ENCODE results near the gene TRPC4.

DNA sequence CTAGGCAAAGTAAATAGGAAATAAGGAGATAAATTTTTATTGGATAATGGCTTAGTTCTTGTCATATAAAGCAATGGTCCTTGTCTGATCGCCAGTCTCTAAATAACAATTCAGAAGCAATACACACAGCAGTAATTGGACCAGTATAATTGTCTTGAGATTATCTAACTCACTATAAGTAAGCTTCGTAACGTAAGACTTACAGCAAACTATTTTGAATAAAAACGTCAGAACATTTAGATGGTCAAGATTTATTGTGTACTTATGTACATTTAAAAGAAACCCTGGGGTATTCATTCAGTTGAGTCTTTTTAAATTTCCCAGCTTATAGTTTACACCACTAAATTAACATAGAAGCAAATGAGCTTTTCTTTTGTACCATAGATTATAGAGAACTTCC is 20.2 kb upstream of the TRPC4 start:
- TF ChIP-seq, protein P1, sequence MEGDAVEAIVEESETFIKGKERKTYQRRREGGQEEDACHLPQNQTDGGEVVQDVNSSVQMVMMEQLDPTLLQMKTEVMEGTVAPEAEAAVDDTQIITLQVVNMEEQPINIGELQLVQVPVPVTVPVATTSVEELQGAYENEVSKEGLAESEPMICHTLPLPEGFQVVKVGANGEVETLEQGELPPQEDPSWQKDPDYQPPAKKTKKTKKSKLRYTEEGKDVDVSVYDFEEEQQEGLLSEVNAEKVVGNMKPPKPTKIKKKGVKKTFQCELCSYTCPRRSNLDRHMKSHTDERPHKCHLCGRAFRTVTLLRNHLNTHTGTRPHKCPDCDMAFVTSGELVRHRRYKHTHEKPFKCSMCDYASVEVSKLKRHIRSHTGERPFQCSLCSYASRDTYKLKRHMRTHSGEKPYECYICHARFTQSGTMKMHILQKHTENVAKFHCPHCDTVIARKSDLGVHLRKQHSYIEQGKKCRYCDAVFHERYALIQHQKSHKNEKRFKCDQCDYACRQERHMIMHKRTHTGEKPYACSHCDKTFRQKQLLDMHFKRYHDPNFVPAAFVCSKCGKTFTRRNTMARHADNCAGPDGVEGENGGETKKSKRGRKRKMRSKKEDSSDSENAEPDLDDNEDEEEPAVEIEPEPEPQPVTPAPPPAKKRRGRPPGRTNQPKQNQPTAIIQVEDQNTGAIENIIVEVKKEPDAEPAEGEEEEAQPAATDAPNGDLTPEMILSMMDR (IDR thresholded peaks at IDR 0.05): no peak
- TF ChIP-seq POLR2A (IDR thresholded peaks at IDR 0.05): no peak
